Umbilical cord (tissue), 2 donors: ENCODE measurements around the gene GGA3. TPM values are rescaled to one million over a fixed set of nuclear protein-coding genes. Genes with fewer than 3 reads are reported as not detected.
"Not testable (repeated sequence)": the region's sequence is repeated elsewhere in the genome, so short reads cannot be mapped to it uniquely, and the experiment has no call there.

Source experiments
- DNase-seq: peaks from one replicate; pipeline ENCODE4 v3.0.0-alpha.2; 2015; ENCODE audit warnings: low spot score
- total RNA-seq: library from RNA; depleted of rRNA; stranded (reverse); fragments of >200 nt; gene quantifications from one replicate; pipeline ENCODE4 v1.2.3, GENCODE V29; 2014; ENCODE audit warnings: low replicate concordance; ENCODE audit not compliant: insufficient read depth

GGA3 gene, protein sequence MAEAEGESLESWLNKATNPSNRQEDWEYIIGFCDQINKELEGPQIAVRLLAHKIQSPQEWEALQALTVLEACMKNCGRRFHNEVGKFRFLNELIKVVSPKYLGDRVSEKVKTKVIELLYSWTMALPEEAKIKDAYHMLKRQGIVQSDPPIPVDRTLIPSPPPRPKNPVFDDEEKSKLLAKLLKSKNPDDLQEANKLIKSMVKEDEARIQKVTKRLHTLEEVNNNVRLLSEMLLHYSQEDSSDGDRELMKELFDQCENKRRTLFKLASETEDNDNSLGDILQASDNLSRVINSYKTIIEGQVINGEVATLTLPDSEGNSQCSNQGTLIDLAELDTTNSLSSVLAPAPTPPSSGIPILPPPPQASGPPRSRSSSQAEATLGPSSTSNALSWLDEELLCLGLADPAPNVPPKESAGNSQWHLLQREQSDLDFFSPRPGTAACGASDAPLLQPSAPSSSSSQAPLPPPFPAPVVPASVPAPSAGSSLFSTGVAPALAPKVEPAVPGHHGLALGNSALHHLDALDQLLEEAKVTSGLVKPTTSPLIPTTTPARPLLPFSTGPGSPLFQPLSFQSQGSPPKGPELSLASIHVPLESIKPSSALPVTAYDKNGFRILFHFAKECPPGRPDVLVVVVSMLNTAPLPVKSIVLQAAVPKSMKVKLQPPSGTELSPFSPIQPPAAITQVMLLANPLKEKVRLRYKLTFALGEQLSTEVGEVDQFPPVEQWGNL
- 33.7 TPM for total RNA-seq

GRCh38 chr17:75261336-75262111 lies at the start of gene GGA3, which contains the start of gene MRPS7:
Gene GGA3, minus strand, starts transcription at chr17:75261606. Its CDS starts 19 bp downstream, at chr17:75261587.
Gene MRPS7, plus strand, starts transcription at chr17:75261879. Its CDS starts 22 bp downstream, at chr17:75261901.
- DNase-seq = peak; percentile 97

DNA sequence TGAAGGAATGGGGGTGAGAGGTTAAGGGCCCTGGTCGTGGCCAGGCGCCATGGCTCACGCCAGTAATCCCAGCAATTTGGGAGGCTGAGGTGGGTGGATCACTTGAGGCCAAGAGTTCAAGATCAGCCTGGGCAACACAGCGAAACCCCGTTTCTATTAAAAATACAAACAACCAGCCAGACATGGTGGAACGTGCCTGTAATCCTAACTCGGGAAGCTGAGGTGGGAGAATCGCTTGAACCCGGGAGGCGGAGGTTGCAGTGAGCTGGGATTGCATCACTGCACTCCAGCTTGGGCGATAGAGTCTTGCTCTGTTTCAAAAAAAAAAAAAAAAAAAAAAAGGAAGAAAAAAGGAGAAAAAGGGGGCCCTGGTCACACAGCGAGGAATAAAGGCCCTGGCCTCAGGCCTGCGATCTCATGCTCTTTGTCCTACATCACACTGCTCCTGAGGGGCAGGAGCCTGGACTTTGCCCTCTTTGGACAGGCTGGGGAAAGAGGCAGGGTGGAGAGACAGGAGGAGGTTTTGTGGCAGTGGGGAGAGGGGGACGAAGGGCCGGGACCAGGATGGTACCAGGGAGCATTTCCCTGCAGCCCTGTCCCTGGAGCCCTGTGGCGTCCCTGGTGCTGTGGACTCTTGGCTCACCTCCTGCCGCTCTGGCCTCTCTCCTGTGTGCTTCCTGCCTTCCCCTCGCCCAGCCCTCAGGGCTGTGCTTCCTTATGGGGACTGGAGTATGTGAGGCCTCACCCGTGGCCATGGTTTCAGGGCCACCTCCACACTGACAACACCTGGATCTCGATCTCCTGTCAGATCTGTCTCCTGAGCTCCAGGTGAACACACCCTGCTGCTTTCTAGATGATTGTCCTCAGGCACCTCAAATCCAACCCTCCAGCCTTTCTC lies 47.6 kb upstream of the GGA3 start:
- no peak for DNase-seq

DNA sequence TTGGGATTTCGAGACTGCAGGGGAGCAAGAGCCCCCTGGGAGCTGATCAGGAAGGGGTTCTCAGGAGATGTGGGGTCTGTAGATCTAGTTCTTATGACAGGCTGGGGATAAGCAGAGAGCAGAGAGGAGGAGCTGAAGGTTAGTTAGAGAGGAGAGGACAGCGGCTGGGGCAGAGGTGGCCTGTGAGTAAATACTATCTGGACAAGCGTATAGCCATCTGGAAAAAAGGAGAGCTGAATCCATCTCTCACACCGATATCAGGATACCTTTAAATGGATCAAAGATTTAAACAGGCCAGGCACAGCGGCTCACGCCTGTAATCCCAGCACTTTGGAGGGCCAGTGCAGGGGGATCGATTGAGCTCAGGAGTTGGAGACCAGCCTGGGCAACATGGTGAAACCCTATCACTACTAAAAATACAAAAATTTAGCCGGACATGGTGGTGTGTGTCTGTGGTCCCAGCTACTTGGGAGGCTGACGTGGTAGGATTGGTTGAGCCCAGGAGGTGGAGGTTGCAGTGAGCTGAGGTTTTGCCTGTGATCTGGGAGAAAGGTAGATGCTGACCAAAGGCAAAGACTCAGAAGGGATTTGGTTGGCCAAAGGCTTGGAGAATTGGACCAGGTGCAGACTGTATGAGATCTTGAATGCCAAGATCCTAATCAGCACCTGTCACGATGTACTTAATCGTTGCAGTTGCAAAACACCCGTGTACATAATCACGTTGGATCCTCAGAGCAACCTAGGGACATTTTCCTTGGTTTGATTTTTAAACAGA lies 46.7 kb upstream of the GGA3 start:
- no peak for DNase-seq

- no peak for DNase-seq
Measured at GRCh38 chr17:75301502-75302206, 40.2 kb upstream of the GGA3 start.

DNA sequence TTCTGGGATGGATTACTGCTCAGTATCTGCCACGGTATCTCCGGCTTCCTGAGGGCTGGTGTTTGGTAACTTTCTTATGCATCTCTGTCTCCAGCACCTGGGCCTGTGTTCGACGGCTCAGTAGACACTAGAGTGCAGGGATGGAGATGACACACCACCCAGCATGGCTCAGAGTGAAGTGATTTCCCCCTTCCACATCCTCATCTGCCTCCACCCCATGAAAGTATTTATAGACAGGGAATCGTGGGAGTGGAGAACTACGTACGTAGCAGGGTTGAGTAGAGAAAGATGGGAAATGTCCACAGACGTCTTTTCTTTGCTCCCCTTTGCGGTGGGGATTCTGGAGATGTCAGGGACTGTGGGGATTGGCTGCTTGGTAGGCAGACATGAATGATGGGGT lies 39.6 kb upstream of the GGA3 start:
- no peak for DNase-seq

- DNase-seq = no peak
Measured at GRCh38 chr17:75300280-75300679, 38.9 kb upstream of the GGA3 start.

GRCh38 chr17:75295201-75296158 lies 34.1 kb upstream of the GGA3 start:
- DNase-seq = peak; percentile 34

- not testable (repeated sequence) for DNase-seq
Measured at GRCh38 chr17:75292810-75293448, 31.5 kb upstream of the GGA3 start.

DNA sequence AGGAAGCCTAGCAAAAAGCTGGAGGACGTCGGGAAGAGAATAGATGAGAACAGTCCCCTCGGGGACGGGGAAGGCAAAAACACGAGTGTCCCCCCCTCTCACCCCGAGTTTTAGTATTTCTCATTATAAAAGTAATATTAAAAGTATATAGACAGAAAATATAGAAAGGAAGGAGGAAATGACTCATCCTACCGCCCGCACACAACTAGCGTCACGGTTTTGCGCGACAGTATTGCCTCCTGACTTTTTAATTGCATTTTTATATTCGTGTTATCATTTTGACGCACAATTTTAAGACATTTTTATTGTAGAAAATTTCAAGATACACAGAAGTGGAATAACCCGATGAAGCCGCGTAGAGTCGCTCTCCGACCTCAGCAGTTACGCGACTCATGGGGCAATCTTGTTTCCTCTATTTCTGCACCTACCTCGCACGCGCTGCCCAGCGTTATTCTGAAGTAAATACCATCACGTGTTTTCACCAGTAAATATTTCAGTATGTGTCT lies 28.5 kb upstream of the GGA3 start:
- peak; percentile 68 for DNase-seq

- peak; percentile 99 for DNase-seq
Measured at GRCh38 chr17:75289115-75289831, 27.9 kb upstream of the GGA3 start, which contains the start of gene SLC25A19. Gene SLC25A19, minus strand, starts transcription at chr17:75289433. Its CDS starts 2,669 bp downstream, at chr17:75286764.

DNA sequence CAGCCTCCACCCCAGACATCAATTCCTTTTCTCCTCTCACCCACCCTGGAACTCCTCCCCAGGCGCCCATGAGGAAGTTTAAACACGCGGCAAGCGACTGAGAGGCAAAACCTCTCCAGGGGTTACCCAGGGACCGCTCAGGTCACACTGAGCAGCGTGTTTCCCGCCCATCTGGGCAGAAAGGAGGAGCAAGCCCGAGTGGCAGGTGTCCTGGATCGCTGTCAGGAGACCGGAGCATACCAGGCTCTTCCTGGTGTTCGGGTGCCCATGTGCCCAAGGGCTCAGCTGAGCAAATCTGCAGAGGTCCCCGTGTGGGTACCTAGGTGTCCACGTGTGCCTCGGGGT lies 27.3 kb upstream of the GGA3 start:
- DNase-seq = no peak

DNA sequence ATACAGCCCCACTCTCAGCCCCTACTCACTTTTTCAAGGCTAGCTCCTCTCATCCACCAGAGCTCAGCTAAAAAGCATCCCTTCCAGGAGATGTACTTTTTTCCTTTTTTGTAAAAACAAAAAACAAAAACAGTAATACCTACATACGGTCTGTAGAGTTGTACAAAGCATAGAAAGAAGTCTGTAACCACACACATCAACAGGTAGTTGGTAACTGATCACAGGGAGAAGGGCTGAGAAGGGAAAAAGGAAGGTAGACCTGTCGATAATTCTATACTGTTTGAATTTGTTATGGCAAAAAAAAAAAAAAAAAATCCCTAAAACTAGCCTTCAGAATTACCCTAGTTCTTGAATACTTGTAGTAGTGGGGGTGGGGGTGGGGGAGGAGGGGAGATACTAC lies 27.0 kb upstream of the GGA3 start:
- no peak for DNase-seq

- no peak for DNase-seq
Measured at GRCh38 chr17:75287221-75287620, 25.8 kb upstream of the GGA3 start.

- no peak for DNase-seq
Measured at GRCh38 chr17:75285123-75285522, 23.7 kb upstream of the GGA3 start.

GRCh38 chr17:75280189-75280588 lies 18.8 kb upstream of the GGA3 start:
- DNase-seq = not testable (repeated sequence)

DNA sequence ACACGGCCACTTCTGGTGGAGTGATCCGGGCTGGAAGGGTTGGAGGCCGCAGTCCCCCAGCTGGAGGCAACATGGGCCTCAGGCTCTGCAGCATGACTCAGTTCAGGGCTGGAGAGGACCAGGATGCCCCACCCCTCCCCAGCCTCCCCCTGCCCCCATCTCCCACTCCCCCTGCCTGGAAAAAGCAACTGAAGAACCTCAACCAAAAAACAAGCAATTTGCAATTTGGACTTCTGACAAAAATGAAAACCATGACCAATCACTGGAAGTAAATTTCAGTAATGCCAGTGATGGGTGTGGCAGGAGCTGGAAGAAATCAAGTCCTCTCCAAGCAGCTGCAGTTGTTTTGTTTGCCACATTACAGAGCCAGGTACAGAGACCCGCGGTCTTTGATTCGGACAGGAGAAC lies 16.3 kb upstream of the GGA3 start:
- DNase-seq = peak; percentile 42
